COLO829 (cell line): ENCODE data around the gene ANO5.

Source experiments
- DNase-seq: peaks from one replicate; pipeline ENCODE4 v3.0.0; 2012; ENCODE audit warnings: low spot score

Gene ANO5, protein sequence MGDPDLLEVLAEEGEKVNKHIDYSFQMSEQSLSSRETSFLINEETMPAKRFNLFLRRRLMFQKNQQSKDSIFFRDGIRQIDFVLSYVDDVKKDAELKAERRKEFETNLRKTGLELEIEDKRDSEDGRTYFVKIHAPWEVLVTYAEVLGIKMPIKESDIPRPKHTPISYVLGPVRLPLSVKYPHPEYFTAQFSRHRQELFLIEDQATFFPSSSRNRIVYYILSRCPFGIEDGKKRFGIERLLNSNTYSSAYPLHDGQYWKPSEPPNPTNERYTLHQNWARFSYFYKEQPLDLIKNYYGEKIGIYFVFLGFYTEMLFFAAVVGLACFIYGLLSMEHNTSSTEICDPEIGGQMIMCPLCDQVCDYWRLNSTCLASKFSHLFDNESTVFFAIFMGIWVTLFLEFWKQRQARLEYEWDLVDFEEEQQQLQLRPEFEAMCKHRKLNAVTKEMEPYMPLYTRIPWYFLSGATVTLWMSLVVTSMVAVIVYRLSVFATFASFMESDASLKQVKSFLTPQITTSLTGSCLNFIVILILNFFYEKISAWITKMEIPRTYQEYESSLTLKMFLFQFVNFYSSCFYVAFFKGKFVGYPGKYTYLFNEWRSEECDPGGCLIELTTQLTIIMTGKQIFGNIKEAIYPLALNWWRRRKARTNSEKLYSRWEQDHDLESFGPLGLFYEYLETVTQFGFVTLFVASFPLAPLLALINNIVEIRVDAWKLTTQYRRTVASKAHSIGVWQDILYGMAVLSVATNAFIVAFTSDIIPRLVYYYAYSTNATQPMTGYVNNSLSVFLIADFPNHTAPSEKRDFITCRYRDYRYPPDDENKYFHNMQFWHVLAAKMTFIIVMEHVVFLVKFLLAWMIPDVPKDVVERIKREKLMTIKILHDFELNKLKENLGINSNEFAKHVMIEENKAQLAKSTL

GRCh38 chr11:22192642-22193347, at the start of gene ANO5:
Gene ANO5, plus strand, starts transcription at chr11:22193085. Its CDS starts 408 bp downstream, at chr11:22193493.
- DNase-seq: peak; percentile 63

GRCh38 chr11:22151649-22152197, 41.2 kb upstream of the ANO5 start:
- no peak for DNase-seq

GRCh38 chr11:22157531-22157930, 35.4 kb upstream of the ANO5 start:
- DNase-seq: no peak

- no peak for DNase-seq
These were observed 31.4 kb upstream of the ANO5 start for GRCh38 chr11:22161489-22161888.

GRCh38 chr11:22162756-22163155, 30.1 kb upstream of the ANO5 start:
- no peak for DNase-seq

DNA sequence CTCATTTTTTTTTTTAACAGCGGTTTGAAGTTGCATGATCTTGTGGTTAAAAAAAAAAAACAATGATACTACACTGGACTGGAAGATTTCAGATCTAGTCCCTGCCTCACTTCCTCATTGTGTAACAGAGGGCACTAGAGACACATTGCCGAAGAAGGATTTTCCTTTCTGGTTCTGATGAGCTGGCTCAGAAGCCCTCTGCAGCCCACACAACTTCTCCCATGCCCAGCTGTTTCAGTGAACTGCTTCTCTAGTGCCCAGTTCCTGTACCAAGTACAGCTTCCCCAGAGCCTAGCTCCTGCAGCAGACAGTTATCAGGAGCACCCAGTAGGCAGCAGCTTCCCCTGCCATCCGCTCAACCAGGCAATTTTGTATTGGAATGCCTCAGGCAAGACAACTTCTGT, 29.5 kb upstream of the ANO5 start:
- no peak for DNase-seq

- DNase-seq: no peak
These were observed 27.8 kb upstream of the ANO5 start for GRCh38 chr11:22165087-22165486.

DNA sequence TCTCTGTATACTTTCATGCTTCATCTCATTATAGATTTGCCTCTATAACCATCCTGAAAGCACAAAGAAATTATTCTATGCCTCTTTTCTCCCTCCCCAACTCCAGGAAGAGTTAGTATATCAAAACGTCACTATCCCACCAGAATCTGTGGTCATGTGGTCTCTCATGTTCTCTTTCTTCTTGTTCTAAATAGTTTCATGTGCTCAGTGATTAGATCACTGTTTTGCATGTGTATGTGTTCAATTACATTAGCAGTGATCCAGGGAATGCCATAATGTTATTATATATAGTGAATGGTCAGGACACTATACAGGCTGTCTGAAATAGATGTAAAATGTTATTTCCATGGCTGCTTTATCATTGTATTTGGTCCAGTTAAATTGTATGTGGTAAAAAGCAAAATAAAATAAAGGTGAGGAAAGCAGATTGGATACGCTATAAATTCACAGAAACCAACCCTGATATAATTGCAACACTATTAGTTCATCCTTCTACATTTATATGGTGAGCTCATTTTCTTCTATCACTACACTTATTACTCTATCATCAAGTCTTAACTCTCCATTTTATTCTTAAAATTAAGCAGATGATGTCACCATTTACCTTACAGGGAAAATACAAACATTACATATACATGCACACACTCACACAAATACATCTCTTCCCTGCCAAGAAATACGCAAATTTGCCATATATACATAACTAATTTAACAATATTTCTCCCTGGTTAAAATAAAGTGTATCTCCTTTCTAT, 26.9 kb upstream of the ANO5 start:
- no peak for DNase-seq

DNA sequence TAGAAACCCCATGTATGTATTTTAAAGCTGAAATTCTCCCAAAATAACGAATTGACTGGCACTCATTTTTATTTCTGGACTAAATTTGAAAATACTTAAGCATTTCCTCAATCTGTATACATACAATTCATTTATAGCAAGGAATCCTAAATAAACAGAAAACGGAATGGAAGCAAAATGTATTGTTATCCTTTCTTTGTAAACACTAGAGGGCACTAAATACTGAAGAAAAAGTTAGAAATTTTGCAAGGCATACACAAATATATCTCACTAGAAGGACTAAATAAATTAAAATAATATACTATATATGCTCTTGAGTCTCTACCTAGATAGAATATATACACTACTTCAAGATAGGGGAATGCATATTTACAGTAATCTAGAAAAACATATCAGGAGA, 23.1 kb upstream of the ANO5 start:
- DNase-seq: no peak

GRCh38 chr11:22173532-22173931, 19.4 kb upstream of the ANO5 start:
- DNase-seq: no peak

DNA sequence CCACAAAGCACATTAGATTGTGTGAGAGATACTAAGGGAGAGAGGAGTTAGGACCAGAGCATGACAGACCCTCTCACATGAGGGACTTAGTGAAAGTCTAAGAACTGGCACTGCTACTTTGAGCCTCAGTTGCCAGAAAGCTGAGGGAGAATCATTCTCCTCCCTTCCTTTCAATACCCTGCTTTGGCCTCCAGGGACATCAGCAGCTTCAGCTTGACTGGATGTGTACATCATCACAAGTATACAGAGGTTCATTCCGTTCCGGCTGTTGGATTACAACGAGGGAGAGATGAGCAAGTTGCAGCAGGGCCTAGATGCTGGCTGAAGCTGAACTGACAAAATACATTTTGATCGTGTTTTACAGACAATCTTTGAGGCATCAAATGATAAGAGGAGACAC, 15.7 kb upstream of the ANO5 start:
- DNase-seq: no peak

GRCh38 chr11:22179626-22180025, 13.3 kb upstream of the ANO5 start:
- no peak for DNase-seq

GRCh38 chr11:22180131-22180530, 12.8 kb upstream of the ANO5 start:
- no peak for DNase-seq

DNA sequence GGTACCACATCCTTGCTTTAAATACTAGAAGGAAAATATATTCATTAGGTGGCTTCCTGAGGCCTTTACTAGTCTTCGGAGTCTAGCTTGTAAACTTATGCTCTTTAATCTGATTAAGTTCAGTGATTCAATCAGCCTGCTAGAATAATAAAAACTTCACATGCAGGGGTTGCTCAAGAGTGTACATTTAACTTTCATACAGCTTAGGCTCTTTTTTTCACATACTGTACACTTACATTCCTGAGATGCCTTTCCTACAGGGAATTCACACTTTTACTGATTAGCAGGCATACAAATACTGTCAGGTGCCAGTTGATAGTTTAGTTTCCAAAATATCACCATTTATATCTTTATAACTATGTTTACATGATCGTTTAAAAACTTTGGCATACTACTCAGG, 3.2 kb upstream of the ANO5 start:
- no peak for DNase-seq

DNA sequence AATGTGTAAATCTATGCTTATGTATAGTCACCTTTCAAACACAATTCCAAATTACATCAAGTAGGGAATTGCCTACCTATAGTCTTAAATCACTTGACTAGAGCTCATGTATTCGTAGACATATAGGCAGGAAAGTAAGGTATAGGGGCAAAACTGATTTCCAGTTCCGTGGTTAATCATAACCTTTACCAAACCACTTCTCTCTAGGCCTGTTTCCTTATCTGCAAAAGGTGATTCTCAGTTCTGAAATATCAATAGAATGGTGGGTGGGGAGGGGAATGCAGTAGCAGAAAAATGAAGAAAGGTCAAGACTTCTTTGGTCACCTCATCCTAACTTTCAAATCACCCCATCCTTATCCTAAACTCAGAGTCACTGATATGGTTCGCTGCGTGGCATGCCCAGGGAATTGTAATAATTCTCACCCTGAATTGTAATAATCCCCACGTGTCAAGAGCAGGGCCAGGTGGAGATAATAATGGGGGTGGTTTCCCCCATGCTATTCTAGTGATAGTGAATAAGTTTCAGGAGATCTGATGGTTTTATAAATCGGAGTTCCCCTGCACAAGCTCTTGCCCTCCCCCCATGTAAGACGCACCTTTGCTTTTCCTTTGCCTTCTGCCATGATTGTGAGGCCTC, 1.9 kb upstream of the ANO5 start:
- no peak for DNase-seq

DNA sequence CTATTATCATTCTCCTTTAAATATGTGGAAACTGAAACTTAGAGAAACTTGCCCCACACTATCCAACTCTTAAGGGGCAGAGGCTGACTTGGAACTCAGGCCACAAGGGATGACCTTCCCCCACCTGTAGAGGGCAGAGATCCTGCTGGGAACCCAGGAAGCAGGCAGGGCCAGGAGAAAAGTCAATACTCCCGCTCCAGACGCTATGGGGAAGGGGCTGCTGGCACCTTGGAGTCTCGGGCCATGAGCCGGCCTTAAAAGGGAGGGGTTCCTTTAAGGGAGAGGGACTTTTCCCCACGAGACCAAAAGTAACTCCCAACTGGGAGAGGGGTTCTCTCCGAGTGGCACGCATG, 620 bp upstream of the ANO5 start:
- DNase-seq: peak; percentile 13

- peak; percentile 15 for DNase-seq
These were observed 615 bp downstream of the ANO5 start for GRCh38 chr11:22193348-22194051.

GRCh38 chr11:22194306-22194705, 1.4 kb downstream of the ANO5 start:
- no peak for DNase-seq

GRCh38 chr11:22194907-22195306, 2.0 kb downstream of the ANO5 start:
- DNase-seq: no peak
